Ureter (tissue), 1 donor: ENCODE results near the gene CDH23. TPM values are rescaled to one million over a fixed set of nuclear protein-coding genes. Genes with fewer than 3 reads are reported as not detected.

Source experiments
- DNase-seq: peaks from one replicate; pipeline ENCODE4 v3.0.0-alpha.2; 2020; ENCODE audit warnings: low spot score
- total RNA-seq: library from RNA; stranded (reverse); gene quantifications from one replicate; pipeline ENCODE4 v1.2.4, GENCODE V29; 2023
- donor health status: DM: yes; HTN: yes; CAD: no.

CDH23 gene
- total RNA-seq, 1 donor from 2014 or later: 79.3 TPM

- no peak for DNase-seq
These were observed 207.0 kb downstream of the CDH23 start for GRCh38 chr10:71603754-71604153.

GRCh38 chr10:71604324-71605018, 207.8 kb downstream of the CDH23 start:
- peak; percentile 50 for DNase-seq

GRCh38 chr10:71605263-71605962, 208.7 kb downstream of the CDH23 start:
- DNase-seq: no peak

GRCh38 chr10:71606257-71607081, 209.7 kb downstream of the CDH23 start:
- no peak for DNase-seq

GRCh38 chr10:71607082-71607443, 210.3 kb downstream of the CDH23 start:
- no peak for DNase-seq

- DNase-seq: peak; percentile 75
These were observed 212.4 kb downstream of the CDH23 start for GRCh38 chr10:71608819-71609768.

GRCh38 chr10:71610651-71611050, 213.9 kb downstream of the CDH23 start:
- DNase-seq: no peak

- DNase-seq: no peak
These were observed 214.4 kb downstream of the CDH23 start for GRCh38 chr10:71611131-71611530.

- DNase-seq: no peak
These were observed 215.1 kb downstream of the CDH23 start for GRCh38 chr10:71611709-71612422.

- no peak for DNase-seq
These were observed 216.6 kb downstream of the CDH23 start for GRCh38 chr10:71613261-71613777.

- no peak for DNase-seq
These were observed 217.2 kb downstream of the CDH23 start for GRCh38 chr10:71613877-71614276.

- DNase-seq: no peak
These were observed 218.2 kb downstream of the CDH23 start for GRCh38 chr10:71614946-71615345.

GRCh38 chr10:71615538-71616329, 219.0 kb downstream of the CDH23 start:
- no peak for DNase-seq

GRCh38 chr10:71616817-71617654, 220.3 kb downstream of the CDH23 start:
- DNase-seq: no peak

GRCh38 chr10:71618176-71618575, 221.5 kb downstream of the CDH23 start:
- no peak for DNase-seq

- no peak for DNase-seq
These were observed 221.9 kb downstream of the CDH23 start for GRCh38 chr10:71618598-71618997.

GRCh38 chr10:71620642-71621041, 223.9 kb downstream of the CDH23 start:
- no peak for DNase-seq

GRCh38 chr10:71621231-71622153, 224.8 kb downstream of the CDH23 start:
- no peak for DNase-seq
